Kasumi-1 (cell line): ENCODE measurements around the gene ST7.

Experiments used
- DNase-seq, 2 experiments: peaks; one replicate each; lab custom pipeline; 2025; lab: John Stamatoyannopoulos, UW

Gene ST7

DNA sequence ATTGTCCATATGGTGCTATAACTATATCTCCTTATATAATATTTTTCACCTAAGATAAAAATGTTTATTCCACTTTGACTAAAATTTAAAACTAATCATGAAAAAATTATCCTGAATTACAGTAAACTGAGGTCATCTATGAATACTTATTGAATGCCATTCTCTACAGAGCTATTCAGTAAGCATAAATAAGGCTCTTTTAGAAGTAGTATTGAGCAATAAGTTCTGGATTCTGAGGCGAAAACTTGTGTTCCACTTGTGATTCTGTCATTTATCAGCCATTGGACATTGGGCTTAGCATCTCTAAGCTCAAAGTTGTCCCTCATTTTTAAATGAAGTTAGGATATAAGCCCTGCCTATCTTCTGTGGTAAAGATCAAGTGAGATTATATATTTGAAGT, 238.8 kb downstream of the ST7 start:
- no peak for DNase-seq

DNA sequence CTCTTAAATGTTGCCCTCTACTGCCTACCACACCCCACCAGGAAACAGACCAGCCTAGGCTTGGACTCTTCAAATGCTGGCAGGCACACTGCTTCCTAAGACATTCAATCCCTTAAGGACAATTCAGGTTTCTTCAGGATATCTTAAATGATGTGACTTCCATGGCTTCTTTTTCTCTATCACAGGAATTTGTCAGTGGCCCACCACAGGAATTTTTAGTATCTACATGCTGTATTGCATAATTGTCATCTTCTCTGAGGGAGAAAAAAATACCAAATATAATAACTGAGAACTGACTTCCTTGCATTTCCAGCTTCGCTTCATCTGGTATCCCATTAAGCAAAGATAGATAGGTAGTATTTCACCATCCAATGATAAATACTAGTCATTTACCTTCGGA, 240.3 kb downstream of the ST7 start:
- DNase-seq: no peak

DNA sequence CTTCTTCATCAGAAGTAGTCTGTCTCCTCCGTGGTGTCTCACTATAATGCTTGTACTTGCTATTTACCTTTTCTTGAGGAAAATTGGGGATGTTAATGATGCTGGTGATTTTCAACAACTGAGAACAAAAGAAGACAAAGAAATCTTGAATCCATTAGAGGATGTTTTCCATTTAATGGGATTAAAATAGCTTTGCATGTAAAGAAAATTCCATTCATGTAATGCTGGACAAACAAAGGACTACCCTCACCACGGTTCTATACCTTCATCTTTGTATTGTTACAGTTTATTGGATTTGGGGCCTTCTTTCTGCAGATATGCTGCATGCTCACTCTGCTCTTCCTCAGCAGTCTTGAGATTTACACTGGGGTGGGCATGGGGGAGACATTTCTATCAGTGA, 241.1 kb downstream of the ST7 start:
- no peak for DNase-seq

DNA sequence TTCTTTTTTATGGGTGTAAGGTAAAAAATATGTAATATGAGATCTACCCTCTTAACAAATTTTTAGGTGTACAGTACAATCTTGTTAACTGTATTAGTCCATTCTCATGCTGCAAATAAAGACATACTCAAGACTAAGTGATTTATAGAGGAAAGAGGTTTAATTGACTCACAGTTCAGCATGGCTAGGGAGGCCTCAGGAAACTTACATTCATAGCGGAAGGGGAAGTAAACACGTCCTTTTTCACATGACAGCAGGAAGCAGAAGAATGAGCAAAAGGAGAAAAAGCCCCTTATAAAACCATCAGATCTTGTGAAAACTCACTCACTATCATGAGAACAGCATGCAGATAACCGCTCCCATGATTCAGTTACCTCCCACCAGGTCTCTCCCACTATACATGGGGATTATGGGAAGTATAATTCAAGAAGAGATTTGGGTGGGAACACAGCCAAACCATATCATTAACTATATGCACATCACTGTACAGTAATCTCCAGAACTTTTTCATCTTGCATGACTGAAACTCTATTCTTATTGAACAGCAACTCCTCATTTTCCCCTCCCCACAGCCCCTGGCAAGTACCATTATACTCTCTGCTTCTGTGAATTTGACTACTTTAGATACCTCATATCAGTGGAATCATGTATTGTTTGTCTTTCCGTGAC, 242.2 kb downstream of the ST7 start:
- peak in 1 of 2 experiments; percentile 4 for DNase-seq

DNA sequence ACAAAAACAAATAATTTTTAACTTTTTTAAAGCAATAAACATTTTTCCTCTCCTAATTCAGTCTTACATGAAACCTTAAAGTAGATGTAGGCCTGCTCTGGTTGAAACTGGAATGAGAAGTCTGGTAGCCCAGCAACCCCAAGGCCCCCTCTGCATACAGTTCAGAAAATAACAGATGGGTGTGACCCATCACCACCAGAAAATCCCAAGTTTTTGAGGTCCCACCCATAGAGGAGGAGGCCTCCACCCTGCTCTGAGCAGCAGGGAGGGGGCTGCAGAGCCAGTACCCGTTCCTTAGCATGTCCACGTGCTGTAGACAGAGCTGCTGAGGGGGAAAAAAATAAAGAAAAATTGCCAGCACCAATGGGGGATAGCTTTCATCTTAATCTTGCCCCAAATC, 246.8 kb downstream of the ST7 start:
- DNase-seq: no peak

DNA sequence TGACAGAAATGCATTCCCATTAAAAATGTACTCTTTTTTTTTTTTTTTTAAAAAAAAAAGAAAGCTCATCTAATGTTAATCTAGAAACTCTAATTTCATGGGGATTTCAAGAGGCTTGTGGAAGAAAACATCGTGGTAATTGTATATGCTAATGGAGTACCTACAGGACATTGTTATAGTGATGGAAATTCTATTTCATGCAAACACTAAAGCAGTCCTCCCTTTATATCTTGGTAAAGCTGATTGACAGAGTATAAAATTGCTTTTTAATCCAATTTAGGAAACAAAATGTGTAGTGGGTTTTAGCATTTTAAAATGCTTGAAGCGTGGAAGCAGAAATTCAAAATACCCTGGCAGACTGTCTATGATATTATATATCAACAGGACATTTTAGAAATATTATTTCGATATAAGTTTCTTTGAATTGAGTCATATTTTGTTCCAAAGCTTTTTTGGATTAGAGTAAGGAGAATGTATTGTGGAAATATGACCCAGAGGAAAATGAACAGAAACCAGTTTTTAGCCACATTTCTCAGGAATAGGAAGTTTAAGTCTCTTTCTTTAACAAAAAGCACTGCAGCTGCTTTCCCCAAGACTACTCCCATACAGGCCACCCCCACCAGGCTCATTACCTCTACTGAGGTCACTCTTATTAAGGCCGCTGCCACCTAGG, 247.6 kb downstream of the ST7 start:
- no peak for DNase-seq

DNA sequence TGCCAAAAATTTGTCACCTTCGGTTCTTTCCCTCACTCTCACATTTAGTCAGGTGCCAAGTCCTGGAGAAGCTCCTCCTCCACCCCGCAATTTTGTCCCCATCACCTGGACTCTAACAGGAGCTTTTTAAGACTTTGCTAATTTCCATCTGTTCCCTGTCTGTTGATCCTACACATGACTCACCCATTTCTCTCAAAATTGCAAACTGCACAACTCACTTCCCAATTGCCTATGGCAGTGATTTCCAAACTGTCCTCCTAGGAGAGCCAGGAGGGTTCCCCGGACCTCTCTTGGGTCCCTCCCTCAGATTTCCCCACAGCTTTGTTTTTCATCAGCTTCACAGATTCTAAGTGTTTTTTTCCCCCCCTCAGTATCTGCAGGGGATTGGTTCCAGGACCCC, 249.2 kb downstream of the ST7 start:
- no peak for DNase-seq

DNA sequence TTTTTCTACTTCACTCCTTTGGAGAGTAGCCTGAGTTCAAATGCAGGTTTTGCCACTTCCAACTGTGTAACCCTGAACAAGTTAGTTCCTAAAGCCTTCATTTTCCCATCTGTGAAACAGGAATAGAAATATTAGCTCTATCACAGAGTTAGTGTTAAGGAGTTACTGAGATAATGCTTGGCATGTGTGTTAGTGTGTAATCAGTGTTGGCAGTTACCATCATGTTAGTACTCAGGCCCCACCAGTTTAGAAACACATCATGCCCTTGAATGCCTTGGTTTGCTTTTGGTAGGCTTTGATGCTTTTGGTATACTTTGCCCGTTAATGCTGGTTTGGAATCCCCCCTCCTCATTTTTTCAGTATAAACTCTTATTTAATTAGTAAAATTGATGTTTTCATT, 249.9 kb downstream of the ST7 start:
- DNase-seq: no peak

DNA sequence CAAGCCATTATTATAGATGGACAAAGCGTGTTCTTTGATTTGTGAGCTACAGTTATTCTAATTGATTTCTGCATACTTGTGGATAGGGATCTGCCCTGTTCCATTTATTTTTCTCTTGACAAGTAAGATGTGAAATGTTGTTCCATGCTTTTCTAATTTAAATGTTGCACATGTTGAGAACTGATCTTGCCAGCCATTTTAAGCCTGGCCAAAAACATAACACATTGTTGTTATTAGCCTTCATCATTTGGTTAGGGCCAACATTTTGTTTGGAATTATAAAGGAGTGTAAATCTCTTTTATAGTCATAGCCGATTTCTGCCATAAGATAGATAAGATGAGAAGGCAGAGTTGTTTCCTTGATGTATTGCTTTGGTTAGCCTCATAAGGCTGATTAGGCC, 252.6 kb downstream of the ST7 start:
- no peak for DNase-seq

DNA sequence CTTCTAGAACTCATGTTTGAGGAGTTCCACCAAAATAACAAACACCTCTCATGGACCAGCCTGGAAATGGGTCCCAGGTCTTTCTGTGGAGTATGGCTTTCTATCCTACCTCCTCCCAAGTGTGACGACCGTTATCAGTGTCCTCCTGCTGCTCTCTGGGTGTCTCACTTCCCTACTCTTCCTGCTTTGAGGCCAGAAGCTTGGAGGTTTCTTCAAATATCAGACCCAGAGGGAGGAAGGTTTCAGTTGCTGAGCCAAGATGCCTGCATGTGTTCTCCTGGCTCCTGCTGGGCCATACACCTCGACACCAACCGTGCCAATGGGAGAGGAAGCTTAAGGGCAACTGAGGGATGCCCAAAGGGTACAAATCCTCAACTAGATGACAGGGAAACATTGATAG, 255.0 kb downstream of the ST7 start:
- DNase-seq: no peak

DNA sequence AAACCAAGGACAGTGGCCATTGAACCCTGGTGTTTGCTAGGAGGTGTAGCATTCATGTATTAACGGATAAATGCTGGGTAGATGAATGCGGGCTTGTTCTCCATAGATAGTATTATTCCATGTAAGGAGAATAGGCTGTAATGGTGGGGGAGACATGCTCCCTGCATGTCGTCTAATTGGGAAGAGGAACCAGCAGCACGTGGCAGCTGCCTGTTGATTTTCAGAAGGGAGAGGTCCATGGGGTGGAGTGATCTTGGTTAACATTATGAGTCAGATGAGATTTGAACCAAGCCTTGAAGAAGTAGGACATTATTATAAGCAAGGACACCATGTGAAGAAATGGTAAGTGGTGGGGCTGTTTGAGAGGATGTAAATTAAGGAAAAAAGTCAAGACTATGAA, 257.1 kb downstream of the ST7 start:
- DNase-seq: no peak

DNA sequence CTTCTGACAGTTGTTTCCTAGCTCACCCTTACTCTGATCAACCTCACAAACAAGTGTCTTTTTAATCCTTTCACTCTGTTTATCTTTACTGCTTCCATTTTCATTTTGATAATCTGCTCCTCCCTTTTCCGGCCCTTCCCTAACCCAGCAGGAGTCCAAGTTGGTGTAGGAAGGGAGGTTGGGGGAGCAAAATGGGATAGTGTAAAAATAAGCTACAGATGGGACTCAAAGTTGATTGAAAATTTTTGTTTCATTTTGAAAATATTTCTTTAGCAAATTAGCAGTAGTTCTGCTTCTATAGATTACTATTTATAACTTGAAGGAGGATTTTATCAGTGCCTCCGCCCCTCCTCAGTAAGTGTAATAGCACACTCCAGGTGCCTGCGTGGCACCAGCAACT, 257.6 kb downstream of the ST7 start:
- DNase-seq: no peak

DNA sequence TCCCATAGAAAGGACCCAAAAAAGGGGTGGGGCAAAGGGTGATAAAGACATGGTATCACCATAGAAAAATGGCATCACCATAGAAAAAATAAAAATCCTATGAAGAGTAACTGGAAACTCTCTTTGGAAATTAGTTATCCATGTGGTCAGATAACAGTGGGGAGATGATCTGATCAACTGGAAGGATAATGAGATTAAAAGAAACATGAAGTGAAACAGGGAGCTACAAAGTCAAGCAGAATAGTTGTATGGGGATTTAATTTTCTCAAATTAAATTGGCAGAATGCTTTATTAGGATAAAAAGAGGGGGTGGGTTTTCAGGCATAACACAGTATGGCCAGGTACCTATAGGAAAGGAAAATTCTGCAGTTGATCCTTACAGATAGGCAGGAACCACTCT, 258.3 kb downstream of the ST7 start:
- DNase-seq: no peak

DNA sequence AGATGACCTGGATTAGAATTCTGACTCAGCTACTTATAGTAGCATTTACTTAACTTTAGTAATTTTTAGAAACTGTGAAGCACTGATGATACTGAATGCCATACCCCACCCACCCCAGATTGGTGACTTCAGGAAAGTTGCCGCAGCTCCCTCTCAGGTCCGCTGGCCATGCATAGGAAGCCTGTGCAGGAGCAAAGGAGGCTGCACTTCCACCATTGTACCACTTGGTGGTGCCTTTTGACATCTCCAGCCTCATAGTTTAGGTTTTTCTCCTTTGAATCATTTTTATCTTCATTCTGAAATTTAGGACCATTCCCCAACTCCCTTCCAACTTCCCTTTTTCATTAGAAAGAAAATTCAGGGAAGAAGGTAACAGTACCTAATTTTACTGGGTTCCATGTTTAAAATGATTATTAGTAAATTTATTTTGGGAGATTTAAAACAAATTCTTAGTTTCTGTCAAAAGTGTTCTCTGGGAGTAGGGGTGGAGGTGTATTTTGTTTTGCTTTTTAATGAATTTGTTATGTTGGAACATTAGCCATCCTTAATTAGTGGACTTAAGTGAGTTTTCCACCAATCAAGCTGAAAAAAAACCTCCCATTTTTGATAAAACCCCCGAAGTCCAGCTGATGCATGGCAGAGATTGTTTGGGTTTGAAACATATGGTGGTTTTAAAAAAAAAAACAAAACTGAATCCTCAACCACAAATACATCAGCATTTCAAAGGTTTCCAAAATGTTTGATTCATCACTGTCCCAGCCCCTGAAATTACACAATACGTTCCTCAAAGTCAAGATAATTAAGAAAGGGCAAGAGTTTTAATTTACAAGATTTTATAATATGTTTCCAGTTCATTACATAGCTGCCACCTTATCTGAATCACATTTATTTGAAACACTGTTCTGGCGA, 259.9 kb downstream of the ST7 start:
- DNase-seq: peak; percentile 56 to 67

DNA sequence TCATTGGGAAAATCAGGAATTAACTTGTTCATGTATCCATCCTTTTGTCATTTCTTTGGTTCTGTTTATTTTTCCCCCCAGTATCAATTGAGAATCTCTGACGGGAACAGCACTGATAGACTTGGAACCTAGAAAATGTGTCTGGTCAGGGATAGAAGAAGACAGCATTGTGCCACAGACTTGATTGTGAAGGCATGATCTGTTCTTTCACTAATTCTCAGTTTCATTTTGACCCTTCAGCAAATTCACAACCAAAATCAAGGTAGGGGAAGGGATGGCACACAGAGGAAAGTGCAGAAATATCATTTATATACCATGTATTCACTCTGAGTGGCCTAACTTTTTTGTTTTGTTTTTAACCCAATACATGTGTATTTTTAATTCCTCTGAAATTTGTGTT, 262.7 kb downstream of the ST7 start:
- DNase-seq: no peak

DNA sequence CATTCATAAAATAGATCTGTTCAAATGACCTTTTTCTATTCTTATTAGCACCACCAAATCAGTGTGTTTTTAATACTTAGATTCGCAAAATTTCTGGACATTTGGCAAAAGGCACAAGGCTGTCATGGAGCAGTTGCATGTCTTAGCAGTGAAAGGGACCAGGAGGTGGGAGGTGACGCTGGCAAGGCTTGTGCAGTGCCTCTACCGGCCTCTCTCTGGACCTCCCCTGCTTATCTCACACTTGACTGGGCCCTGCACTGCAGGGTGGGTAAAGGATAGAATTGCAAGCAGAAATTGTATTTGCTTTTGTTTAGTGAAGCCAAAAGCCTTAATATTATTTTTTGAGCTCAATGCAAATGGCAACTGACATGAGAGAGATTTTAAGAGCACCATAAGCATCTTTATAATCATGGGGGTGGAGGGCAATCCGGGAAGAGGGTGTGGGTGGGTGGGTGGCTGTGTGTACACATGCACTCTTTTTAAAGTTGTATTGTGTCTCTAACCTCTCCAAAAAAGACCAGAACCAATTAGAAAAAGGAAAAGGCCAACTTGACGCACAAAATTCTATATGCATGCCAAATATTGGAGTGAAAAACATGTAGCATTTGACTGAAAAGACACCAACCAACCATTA, 263.3 kb downstream of the ST7 start:
- no peak for DNase-seq

DNA sequence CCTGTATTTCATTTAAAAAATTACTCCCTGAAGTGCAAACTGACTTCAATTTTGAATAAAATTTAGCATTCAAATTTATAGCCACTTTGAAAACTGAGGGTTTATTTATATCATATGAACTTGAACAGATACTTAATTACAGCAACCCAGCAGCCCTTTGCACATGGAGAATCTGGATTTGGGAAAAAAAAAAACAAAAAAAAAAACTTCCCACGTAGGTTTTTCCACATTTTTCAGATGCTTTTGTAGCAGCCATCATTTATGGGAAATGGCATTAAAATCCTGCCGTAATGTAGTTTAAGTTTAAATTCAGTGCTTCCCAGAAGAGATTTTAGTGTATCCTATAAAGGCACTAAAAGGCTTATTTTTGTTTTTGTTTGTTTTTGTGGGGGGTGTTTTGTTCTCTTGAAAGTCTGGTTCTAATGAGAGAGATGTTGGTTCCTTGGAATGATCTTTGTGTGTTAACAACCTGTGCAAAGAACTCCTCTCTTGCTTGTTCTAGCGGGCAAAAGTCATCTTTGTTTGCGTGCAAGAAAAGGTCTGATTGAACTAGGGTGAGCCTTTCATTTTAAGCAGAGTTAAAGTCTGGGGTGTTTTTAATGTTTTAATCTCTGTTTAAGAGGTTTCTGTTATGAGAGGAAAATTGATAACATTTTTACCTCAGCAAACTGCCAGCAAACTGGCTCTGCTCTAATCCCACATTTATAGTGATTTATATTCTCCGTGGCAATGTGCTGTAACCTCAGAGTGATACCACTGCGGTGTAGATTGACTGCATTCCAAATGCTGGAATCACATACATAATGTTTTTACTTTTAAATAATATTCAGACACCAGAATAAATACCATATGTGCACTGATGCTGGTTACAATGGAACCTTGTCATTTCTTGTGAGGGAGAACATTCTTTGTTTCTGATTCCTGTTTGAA, 264.1 kb downstream of the ST7 start:
- no peak for DNase-seq

DNA sequence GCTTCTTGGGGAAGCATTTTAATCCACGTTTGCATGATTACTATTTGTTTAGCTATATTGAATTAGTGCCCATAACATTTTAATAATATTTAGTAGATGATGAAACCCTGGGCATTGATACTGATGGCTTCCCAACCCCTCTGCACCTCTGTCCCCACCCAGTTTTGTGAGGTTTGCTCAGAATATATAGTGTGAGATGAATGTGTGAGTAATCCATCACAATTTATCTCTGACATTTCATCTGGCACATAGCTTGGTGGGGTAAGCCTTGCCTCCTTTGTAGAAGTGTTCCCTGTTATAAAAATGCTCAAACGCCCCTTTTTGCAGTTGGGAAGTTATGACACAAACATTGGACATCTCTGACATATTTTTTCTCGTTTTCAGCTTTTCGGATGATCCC, 265.4 kb downstream of the ST7 start:
- no peak for DNase-seq

DNA sequence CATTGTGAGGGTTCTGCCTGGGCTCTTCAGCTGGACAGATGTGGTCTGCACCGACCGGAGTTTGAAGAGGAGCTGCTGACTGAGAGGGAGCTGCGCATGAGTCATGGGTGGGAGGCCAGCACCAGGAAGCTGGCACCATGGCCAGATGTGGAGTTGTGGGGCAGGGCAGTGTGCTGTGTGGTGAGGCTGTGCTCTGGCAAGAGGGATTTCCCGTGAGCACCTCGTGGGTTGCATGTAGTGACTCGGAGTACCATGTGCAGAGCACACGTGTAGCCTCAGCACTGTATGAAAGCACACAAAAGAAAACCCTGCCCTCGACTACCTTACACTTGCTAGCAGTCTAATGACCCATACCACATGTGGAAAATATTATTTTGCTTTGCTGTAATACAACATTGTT, 266.2 kb downstream of the ST7 start:
- no peak for DNase-seq

DNA sequence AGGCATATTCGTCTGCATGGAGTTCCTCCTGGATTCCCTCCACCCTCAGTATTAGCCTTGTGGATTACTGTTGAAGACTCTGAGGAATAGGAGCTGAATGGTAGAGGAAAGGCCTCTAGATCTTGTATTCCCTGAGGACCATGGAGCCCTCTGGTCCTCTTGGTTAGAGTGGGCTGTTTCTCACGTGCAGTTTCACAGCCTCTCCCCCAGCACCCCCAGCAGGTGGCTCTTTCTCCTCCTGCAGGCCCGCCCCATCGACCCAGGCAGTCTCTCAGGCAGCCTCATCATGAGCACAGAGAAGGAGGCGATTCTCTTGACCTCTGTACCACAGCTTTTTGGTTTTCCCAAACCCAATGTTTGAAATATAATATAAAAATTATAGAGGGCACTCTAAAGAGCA, 267.5 kb downstream of the ST7 start:
- no peak for DNase-seq

DNA sequence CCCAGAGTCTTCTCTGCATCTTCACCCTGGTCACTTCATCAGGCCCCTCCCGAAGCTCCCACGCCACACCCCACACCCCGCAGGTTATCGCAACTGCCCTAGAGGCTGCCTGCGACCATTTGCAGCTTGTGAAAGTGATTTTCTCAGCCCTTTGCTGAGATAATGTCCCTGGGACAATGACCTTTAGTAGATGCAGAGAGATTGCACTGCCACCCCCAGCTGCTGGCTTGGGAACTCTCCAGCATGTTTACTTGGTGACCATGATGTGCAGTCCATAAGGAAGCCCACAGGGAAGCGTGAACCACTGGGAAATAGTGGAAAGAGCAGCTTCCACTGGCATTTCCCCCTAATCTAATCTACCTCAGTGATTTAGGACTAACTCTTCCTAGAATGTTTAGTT, 272.2 kb downstream of the ST7 start:
- no peak for DNase-seq

DNA sequence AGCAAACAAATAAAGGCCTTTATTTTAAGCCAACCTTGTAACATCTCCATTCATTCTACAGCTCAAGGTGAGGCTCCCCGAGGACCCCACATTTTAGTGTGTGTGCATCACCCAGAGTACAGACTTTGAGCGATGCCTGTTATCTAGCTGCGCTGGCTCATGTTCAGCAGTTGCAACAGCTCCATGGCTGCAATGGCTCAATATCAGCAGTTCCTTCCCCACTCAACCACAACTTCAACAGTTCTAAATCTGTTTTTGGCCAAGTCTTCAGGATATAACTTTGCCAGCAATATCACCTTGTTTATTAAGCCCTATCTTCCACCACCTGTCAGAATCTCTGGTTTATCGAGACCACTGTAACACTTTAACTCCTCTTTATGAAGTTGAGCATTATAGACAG, 273.8 kb downstream of the ST7 start:
- peak; percentile 34 to 37 for DNase-seq
